AML-193 (cell line): Measurements from ENCODE around the gene SEC63.
A peak's percentile ranks its signal among the peaks of the same experiment; 100 is the strongest.
"Not testable (repeated sequence)": the region's sequence is repeated elsewhere in the genome, so short reads cannot be mapped to it uniquely, and the experiment has no call there.

ENCODE experiments used
- DNase-seq, 2 experiments: peaks; one replicate each; lab custom pipeline; 2025; lab: John Stamatoyannopoulos, UW

Gene SEC63

DNA sequence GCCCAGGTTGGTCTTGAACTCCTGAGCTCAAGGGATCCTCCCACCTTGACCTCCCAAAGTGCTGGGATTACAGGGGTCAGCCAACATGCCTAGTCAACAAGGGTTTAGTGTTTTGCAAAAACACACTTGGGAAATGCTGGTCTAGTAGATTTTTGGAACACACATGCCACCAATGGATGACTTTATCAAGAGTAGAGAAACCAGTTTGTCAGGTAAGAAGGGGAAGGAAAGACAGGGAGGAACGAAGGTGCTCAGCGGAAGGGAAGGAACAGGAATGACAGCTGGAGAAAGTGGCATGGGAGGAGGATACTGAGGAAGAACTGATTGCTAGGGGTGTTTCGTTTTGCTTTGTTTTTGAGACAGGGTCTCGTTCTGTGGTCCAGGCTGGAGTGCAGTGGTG is 15.6 kb upstream of the SEC63 start:
- no peak for DNase-seq

DNA sequence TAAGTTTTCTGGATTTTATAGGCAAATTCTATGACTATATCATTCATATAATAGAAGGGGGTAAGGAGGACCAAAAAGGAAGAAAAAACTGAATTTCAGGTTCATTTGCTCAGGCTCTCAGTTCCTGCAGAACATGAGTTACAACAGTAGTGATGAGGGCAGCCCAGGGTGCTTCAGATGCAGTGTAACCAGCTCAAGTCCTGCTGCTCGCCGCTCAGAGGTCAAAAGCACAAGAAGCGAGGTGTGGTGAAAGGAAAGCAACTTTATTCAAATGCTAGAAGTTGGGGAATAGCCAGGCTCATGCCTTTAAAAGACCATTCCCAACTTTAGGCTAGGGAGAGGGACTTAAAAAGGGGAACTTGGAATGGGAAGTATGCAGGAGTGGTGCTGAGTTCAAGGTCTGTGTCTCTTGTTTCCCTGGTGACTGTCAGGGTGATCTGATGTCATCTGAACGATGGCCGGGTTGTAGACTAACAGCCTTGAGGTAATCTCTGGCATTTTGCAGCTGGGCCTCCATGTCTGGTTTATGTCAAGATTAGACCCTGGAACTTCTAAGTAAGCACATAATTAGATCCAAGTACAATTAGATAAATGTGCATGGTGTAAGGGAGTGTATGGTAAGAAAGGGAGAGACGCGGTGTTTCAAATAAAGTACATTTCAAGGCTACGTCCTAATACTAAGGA is 14.5 kb upstream of the SEC63 start:
- DNase-seq, result no peak

DNA sequence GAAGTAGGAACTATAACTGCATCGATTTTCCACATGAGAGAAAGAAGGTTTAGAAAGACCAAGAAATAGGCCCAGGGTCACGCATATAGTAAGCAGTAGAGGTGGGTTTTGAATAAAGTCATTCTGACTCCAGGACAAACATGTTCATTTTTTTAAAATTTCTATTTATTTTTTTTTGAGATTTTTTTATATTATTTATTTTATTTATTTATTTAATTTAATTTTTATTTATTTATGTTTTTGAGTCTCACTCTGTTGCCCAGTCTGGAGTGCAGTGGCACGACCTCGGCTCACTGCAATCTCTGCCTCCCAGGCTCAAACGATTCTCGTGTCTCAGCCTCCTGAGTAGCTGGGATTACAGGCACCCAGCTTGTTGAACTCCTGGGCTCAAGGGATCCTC is 13.2 kb upstream of the SEC63 start:
- DNase-seq, result no peak

DNA sequence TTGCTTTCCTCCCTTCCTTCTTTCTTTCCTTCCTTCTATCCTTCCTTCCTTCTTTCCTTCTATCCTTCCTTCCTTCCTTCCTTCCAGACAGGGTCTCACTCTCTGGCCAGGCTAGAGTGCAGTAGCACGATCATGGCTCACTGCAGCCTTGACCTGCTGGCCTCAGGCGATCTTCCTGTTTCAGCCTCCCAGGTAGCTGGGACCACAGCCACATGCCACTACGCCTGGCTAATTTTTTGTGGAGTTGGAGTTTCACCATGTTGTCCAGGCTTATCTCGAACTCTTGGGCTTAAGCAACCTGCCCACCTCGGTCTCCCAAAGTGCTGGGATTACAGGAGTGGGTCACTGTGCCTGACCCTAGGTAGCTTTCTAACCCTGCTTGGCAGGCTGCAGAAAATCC is 12.2 kb upstream of the SEC63 start:
- DNase-seq, result no peak

DNA sequence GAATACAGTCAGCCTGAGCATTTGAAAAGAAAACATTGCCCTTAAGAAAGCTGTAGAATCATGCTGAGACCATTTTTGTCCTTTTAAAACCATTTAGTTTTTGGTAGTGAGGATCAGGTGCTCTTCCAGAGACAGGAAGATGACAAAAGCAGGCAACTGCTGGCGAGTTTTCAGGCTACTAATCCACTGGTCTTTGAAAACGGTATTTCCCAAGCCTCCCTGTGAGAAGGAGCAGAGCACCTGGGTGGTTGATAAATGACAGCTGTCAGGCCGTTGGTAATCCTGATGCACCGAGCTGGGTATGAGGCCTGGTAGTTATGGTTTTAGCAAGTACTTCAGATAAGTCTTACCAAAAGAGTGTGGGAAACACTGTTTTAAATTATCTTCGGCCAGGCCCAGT is 10.1 kb upstream of the SEC63 start:
- DNase-seq, result no peak

DNA sequence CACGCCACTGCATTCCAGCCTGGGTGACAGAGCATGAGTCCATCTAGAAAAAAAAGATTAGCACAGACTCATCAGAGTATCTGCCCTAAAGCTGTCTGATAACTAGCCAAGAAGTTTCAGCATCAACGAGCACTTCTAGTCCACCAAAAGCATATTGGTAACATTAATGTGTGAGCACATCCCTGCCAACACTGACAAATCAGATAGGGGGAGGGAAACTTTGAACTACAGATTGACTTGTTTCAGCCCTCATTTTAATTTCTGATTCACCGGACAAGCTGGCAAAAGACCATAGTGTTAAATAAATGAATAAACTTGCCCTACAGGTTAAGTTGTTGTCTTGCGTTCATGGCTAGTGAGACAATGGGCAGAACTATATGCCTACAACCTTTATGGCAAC is 7.7 kb upstream of the SEC63 start:
- DNase-seq, result no peak

DNA sequence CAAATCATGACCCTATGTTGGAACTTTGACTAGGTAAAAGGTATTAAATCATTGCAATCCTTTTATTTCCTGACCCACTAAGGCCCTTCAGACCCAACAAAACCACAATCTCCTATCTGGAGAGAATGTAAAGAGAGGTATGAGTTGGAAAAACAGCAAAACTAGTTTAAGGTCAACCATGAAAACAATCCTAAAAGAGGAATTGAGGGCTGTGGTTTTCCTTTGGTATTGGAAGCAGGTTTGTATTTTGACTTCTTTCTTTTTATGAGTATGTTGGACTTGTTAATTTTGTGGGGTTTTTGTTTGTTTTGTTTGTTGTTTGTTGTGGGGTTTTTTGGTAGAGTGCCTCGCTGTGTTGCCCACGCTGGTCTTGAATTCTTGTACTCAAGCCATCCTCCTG is 4.7 kb upstream of the SEC63 start:
- no peak for DNase-seq

DNA sequence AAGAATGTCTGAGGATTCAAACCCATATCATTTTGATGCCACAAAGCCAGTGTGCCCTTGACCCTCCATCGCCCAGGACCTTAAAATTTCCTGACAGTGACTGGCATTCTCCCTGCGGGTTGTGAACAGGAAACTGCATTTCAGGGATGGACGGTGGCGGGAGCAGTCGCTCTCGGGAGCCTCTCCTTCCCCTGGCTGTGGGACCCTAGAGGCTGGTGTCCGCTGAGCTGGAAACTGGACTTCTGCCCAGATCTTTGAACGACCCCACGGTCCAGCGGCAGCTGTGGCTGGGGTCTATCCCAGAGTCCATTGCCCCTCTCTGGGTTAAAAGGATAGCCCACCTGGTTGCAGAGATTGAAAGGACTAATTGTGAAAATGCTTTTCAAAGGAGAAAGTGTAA is 1.4 kb upstream of the SEC63 start:
- DNase-seq, result no peak

DNA sequence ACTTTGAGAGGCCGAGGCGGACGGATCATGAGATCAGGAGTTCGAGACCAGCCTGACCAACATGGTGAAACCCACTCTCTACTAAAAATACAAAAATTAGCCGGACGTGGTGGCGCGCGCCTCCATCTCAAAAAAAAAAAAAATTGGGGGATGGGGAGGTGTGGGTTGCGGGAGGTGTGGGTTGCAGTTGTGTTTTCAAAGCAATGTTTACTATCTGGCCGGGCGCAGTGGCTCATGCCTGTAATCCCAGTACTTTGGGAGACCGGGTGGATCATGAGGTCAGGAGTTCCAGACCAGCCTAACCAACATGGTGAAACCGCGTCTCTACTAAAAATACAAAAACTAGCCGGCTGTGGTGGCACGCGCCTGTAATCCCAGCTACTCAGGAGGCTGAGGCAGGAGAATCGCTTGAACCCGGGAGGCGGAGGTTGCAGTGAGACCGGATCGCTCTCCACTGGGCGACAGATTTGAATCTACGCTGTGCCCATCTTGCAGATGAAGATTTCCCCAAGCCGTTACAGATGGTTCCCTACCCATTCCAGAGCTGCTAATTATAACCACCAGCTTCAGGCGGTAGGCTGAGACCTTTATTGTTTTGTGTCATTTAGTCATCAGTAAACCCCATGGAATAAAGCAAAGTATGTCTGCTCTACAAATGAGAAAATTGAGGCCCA is 818 bp upstream of the SEC63 start:
- DNase-seq, result not testable (repeated sequence)

DNA sequence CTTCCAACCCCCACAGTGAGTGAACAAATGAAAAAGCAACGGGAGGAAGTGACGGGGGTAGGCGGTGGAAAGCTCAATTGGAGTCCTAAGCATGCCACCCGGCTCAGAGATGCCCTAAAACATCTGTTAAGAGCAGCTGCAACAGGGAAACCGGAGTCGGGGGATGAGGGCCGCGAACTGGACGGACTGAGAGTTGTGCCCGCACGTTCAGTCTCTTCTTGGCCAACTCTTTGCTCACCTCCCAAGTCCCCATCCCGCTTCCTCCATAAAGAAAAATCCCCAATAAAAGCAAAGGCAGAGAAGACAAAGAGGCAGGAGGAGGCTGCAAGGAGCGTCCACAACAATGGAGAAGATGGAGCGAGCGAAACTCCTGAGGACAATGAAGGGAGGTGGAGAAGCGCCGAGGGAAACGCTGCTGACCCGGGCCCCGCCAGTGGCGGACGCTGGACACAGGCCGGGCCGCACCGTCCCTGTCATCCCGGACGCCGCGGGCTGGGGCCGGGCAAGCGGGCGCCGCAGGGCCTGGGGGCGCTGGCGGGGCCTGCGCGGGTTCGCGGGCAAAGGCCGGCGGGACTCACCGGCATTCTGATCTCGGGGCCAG is 600 bp downstream of the SEC63 start:
- DNase-seq, result peak; percentile 78 to 84

DNA sequence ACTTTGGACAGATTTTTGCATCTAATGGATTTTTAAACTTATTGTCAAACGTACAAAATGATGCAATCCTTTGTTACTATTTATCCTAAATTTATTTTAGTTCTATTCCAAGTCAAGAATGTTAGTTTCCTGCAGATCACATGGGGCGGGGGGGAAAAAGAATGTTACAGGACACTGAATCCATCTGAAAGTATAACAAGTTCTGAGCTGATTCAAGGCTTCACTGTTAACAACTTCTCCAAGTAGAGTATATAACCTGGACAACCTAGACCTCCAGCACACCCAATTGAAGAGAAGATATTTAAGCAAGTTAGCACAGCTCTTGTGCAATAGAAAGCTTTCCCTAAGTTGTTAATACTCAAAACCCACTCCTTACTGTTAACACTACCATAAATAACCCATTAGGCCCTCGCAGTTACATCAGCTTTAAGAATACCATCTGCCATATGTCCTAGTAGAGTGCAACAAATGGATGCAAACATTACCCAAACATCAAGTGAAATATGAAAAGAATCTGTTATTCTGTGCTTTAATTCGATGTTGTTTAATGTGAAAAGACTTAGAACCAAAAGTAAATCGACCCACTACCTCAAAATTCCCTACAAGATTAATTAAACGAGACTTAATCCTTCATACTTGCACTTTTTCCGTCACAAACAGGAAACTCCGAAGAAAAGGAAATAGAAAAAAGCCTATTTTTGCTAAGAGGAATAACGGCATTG is 1.3 kb downstream of the SEC63 start:
- DNase-seq, result peak; percentile 85 to 90

DNA sequence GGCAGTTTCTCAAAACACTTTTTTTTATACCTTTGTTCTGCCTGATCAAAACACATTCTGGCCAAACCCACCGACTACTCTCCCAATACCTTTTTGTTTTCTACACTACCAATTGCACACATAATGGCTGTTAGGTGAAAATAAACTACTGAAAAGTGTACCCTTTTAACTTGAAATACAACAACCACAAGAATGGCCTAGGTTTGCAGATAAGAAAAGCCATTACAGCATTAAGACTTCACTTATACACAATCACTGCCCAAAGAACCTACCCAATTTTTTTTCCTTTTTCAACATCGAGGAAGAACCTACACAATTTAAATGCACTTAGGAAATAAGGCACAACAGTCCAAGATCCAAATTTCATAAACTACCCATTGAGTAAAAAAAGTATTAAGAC is 1.8 kb downstream of the SEC63 start:
- DNase-seq, result no peak

DNA sequence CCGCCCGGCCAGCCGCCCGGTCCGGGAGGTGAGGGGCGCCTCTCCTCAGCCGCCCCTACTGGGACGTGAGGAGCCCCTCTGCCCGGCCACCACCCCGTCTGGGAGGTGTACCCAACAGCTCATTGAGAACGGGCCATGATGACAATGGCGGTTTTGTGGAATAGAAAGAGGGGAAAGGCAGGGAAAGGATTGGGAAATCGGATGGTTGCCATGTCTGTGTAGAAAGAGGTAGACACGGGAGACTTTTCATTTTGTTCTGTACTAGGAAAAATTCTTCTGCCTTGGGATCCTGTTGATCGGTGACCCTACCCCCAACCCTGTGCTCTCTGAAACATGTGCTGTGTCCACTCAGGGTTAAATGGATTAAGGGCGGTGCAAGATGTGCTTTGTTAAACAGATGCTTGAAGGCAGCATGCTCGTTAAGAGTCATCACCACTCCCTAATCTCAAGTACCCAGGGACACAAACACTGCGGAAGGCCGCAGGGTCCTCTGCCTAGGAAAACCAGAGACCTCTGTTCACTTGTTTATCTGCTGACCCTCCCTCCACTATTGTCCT is 4.1 kb downstream of the SEC63 start:
- not testable (repeated sequence) for DNase-seq

DNA sequence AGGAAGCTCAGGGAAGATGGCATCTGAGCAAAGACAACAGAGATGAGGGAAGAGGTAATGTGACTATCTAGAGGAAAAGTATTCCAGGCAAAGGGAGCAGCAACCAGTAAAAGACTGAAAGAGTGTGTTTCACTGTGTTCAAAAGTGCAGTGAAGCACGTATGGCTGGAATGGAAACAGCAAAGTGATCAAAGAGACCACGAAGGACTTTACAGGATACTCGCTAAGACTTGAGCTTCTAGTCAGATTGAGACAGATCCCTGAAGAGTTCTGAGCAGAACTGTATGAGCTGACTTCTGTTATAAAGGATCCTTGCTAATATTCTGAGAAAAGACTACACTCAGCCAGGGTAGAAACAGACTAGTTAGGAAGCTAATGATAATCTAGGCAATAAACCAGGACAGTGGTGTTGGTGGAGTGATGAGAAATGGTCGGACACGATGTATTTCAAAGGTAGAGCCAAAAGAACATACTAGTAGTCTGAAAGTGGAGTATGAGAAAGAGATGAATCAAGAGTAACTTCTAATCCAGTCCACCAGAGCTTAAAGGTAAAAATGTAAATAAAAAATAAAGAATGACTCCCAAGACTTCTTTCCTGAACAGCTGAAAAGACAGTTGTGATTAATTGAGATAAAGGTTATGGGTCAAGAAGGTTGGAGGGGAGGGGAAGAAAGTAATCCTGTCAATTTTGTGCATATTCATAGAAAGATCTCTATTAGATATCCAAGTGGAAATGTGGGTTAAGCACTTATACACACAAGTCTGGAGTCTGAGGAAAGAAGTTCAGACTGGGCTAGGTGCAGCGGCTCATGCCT is 14.2 kb downstream of the SEC63 start:
- no peak for DNase-seq

DNA sequence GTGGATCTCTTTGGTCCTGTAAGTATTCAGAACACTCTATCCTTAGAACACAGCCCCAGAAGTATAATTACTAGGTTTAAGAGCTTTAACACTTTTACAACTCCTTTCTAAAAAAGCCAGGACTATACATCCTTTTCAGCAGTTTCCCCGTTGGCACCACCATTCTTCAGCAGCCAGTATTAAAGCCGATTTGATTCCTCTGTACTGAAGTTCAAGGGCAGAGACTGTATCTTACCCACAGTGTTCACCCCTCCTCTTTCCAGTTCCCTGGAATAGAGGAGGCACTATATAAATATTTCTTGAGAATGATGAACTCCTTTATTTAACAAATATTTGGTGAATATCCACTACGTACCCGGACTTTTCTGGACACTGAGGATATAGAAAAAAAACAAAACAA is 15.9 kb downstream of the SEC63 start:
- DNase-seq, result no peak

DNA sequence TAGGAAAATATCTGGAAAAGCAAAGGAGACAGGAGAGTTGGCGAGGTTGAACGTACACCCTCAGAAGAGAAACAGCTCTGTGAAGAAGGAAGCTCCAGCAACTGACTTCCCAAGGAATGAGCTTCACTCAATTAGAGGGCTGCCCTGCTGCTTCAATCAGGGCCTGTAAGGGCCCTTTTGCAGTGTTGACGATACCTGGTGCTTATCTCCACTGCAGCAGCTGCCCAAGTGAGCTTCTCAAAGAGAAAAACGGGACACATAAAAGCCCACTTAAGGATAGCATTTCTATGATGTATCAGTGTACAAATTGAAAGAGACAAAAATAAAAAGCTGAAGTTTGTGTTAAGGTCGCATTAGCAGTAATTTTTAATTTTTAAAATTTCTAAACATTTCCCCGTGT is 16.4 kb downstream of the SEC63 start:
- DNase-seq, result no peak

DNA sequence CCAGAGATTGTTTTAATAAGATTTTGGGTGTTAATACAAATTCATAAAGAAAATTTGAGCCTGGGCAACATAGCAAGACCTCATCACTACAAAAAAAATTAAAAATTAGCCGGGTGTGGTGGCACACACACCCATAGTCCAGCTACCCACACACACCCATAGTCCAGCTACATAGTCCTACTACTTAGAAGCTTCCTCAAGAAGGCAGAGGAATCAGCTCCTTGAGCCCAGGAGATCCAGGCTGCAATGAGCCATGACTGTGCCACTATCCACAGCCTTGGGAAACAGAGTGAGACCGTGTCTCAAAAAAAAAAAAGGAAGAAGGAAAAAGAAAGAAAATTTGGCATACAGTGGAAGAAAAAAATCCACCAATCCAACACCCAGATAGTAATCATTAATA is 16.8 kb downstream of the SEC63 start:
- DNase-seq, result no peak

DNA sequence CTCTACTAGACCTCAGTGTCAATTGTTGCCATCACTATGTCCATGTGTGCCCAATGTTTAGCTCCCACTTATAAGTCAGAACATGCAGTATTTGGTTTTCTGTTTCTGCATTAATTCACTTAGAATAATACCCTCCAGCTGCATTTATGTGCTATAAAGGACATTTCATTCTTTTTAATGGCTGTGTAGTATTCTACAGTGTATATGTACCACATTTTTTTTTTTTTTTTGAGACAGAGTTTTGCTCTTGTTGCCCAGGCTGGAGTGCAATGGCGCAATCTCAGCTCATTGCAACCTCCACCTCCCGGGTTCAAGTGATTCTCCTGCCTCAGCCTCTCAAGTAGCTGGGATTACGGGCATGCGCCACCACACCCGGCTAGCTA is 21.1 kb downstream of the SEC63 start:
- not testable (repeated sequence) for DNase-seq

DNA sequence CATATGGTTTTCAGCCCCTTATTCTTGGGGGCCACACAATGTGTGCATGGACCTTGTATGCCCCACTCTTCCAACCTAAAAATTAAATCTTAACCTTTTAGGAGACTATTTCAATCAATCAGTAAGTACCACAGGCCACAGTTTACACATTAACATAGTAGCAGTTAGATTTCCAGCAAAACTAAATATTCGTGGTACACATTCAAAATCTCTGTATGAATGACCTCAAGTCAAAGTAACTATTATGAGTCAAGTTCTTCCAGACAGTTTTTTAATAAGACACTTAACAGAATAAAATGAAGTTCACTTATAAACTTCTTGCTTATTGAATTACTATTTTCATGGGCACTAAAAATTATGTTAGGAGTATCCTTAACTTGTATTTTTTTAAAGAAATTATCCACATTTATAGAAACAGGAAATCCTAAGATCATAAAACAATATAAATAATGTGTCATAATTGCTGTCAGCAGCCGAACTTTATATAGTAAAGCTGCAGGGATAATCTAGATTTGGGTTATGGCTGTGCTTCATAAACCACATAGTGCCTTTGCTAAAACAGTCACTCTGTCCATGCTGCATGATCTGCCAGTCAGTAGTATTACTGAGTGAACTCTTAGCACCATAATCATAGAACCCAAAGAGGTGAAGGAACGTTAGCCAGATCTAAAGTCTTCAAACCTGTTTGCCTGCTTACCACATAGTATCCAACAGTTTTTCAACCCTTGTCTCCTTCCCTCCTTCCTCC is 21.7 kb downstream of the SEC63 start:
- DNase-seq, result no peak

DNA sequence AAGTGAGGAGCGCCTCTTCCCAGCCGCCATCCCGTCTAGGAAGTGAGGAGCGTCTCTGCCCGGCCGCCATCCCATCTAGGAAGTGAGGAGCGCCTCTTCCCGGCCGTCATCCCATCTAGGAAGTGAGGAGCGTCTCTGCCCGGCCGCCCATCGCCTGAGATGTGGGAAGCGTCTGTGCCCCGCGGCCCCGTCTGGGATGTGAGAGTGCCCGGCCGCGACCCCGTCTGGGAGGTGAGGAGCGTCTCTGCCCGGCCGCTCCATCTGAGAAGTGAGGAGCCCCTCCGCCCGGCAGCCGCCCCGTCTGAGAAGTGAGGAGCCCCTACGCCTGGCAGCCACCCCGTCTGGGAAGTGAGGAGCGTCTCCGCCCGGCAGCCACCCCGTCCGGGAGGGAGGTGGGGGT is 23.8 kb downstream of the SEC63 start:
- DNase-seq, result not testable (repeated sequence)

DNA sequence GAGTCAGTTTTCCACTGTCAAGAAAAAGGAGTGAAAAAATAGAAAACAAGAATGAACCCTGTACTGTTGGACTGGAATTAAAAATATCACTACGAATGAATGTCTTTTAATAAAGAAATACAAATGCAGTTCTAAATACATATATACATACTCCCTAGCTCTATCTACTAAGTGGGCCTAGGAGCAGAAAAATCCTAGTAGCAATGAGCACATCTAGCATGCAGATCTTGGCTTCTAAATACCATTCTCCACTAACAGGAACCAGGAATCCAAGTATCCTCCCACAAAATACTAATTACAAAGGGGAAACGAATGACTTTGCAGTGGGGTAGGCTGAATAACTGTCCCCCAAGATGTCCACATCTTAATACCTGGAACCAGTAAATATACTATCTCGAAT is 25.4 kb downstream of the SEC63 start:
- no peak for DNase-seq
